ENCODE data around the gene SLC2A9.

DNA sequence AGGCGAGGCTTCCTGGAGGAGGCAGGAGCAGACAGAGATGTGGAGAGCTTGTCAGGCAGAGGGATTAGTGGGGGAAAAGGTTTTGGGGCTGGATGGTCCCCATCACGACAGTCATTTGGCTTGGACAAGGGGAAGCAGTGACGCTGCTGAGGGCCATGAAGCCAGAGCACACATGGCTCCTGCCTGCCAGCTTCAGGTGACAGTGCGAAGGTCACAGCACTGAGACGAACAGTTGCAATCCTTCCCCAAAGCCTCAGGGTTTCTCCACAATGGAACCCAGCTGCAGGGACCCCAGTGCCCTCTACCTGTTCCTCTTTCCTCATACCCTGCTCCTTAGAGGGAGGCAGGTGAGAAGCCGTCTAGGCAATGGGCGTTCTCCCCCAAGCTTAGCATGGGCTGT lies 129.6 kb downstream of the SLC2A9 start:
- TF ChIP-seq CTCF (IDR thresholded peaks at IDR 0.05) (no peak), POLR2A (IDR thresholded peaks at IDR 0.05) (no peak), POLR2AphosphoS5 (IDR thresholded peaks at IDR 0.05) (no peak)
